K562 (cell line): Measurements from ENCODE around the gene MYH9. TPM values are rescaled to one million over a fixed set of nuclear protein-coding genes. Genes with fewer than 3 reads are reported as not detected.

Experiments used
- ARID1B ChIP-seq: fragments of 450-650 bp; IDR thresholded peaks from 2 replicates; pipeline ENCODE4 v1.6.1; 2016; ENCODE audit warnings: antibody characterized with exemption, mild to moderate bottlenecking, inconsistent platforms
- DIDO1 ChIP-seq: fragments of 450-650 bp; IDR thresholded peaks from 2 replicates; pipeline ENCODE4 v1.6.1; 2016; ENCODE audit warnings: low read depth, missing biosample characterization, missing genetic modification characterization
- NR4A1 ChIP-seq, 2 experiments: fragments of 250-450 bp in 1 of 2; fragments of 450-650 bp in 1 of 2; sonication (Bioruptor Pico) in 1 of 2; IDR thresholded peaks; 2 replicates each; pipeline versions ENCODE4 v1.4.0 to v1.6.1; 2016 to 2020; ENCODE audit warnings: mild to moderate bottlenecking in 2 of 2, missing compliant biosample characterization in 1 of 2, missing genetic modification characterization in 1 of 2, moderate library complexity in 1 of 2
- PPARD ChIP-seq: fragments of 250-450 bp; sonication (Bioruptor Pico); IDR thresholded peaks from 2 replicates; pipeline ENCODE4 v1.8.0; 2022; ENCODE audit warnings: inconsistent platforms, mild to moderate bottlenecking, moderate library complexity
- RBM17 ChIP-seq: fragments of 200-400 bp; formaldehyde crosslinking; IDR thresholded peaks from 2 replicates; pipeline ENCODE4 v1.6.1; 2017; ENCODE audit warnings: low read depth, mild to moderate bottlenecking, low read length, borderline replicate concordance
- RREB1 ChIP-seq: fragments of 250-450 bp; sonication (Bioruptor Pico); IDR thresholded peaks from 2 replicates; pipeline ENCODE4 v1.4.0; 2020
- SIN3B ChIP-seq: fragments of 450-650 bp; IDR thresholded peaks from 2 replicates; pipeline ENCODE4 v1.6.1; 2017; ENCODE audit warnings: low read depth, mild to moderate bottlenecking, moderate library complexity
- SMAD4 ChIP-seq: fragments of 250-450 bp; sonication (Bioruptor Pico); conservative IDR thresholded peaks from 2 replicates; pipeline ENCODE4 v1.8.0; 2021; ENCODE audit warnings: inconsistent platforms, mild to moderate bottlenecking, moderate library complexity
- ZNF431 ChIP-seq: sonication (generic); formaldehyde crosslinking; IDR thresholded peaks from 2 replicates; pipeline ENCODE4 v1.8.0; 2022; ENCODE audit warnings: mild to moderate bottlenecking, missing genetic modification reagents
- polyA plus RNA-seq, 8 experiments: library from polyadenylated mRNA; depleted of rRNA in 4 of 8; stranded (reverse) in 5 of 8; unstranded in 3 of 8; fragments of >200 nt; fragmentation: Nextera tagmentation in 2 of 8; fragmentation: Illumina TruSeq in 1 of 8; extraction: Ambion mirVana in 2 of 8; extraction: Trizol in 1 of 8; gene quantifications; 2 replicates each; pipeline versions ENCODE4 v1.2.1 to v1.2.3, GENCODE V29; 2011 to 2014; ENCODE audit warnings: inconsistent platforms in 1 of 8, missing spikeins in 1 of 8
- total RNA-seq, 7 experiments: library from RNA; depleted of rRNA in 6 of 7; stranded (reverse); fragments of >200 nt in 6 of 7; fragmentation: Illumina TruSeq in 2 of 7; extraction: Trizol in 2 of 7; gene quantifications; 2 replicates each; pipeline versions ENCODE4 v1.2.1 to v1.2.3, GENCODE V29; 2011 to 2021; ENCODE audit warnings: low replicate concordance in 1 of 7
- TF ChIP-seq, protein P1 (sequence below), 2 experiments: fragments of 450-650 bp in 1 of 2; sonication (generic) in 1 of 2; formaldehyde crosslinking in 1 of 2; IDR thresholded peaks in 1 of 2; conservative IDR thresholded peaks in 1 of 2; 2 replicates each; pipeline versions ENCODE4 v1.6.1 to v1.8.1; 2016 to 2023; ENCODE audit warnings: mild to moderate bottlenecking in 2 of 2, moderate library complexity in 2 of 2, inconsistent platforms in 1 of 2, missing genetic modification reagents in 1 of 2
- TF ChIP-seq, protein P2 (sequence below): sonication (generic); formaldehyde crosslinking; IDR thresholded peaks from 2 replicates; pipeline ENCODE4 v1.8.0; 2023; ENCODE audit warnings: mild to moderate bottlenecking, missing genetic modification reagents
- TF ChIP-seq, protein P3 (sequence below): sonication (generic); formaldehyde crosslinking; IDR thresholded peaks from 2 replicates; pipeline ENCODE4 v1.8.0; 2022; ENCODE audit warnings: mild to moderate bottlenecking, missing genetic modification reagents, borderline replicate concordance

The MYH9 gene
- total and polyA plus RNA-seq, 9 of the 15 experiments (the other 6 are each of a cell fraction or from before 2014, with no cell fraction given): 0.71 to 111 (median 24.6) TPM

DNA sequence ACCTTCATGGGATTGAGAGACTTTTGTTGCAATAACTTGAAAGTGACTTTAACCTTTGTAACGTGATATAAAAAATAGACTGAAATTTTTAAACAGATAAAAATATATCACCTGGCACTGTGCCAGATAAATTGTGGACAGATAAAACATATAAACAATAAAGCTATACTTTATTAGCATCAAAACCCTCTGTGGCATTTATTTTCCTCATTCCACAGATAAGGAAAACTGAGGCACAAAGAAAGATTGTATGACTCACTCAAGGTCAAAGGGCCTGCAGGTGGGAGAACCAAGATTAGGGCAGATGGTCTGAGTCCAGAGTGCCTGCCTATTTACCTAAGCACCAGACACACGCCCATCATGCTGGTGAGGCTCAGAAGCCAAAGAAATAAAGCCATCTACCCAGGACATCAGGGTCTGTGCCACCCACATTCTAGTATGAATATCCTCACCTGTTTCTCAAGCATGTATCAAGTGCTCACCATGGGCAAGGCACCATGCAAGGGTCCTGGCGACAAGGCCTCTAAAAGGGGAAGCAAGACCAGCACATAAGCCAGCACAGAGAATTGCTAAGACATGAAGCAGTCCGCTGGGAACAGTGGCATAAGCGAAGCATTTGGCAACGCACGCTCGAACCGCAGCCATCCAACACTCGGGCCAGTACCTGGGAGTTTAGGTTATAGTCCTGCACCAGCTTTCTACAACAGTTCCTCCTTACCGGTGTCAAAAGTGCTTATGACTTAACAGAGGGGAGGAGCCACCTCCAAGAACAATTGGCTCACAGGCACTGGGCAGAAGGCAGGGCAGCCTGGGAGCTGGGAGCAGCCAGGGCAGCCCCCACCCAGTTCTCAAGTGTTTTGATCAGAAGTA lies 17.6 kb downstream of the MYH9 start (continued):
- TF ChIP-seq, protein P1, sequence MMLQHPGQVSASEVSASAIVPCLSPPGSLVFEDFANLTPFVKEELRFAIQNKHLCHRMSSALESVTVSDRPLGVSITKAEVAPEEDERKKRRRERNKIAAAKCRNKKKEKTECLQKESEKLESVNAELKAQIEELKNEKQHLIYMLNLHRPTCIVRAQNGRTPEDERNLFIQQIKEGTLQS (IDR thresholded peaks at IDR 0.05): peak; percentile 85
- TF ChIP-seq, protein P1 (CRISPR knock-in tag; conservative IDR thresholded peaks at IDR 0.05): no peak; the same call in 1 of the 2 replicates
- TF ChIP-seq DIDO1 (tag): no peak
- no peak for TF ChIP-seq RBM17
- TF ChIP-seq, protein P2, sequence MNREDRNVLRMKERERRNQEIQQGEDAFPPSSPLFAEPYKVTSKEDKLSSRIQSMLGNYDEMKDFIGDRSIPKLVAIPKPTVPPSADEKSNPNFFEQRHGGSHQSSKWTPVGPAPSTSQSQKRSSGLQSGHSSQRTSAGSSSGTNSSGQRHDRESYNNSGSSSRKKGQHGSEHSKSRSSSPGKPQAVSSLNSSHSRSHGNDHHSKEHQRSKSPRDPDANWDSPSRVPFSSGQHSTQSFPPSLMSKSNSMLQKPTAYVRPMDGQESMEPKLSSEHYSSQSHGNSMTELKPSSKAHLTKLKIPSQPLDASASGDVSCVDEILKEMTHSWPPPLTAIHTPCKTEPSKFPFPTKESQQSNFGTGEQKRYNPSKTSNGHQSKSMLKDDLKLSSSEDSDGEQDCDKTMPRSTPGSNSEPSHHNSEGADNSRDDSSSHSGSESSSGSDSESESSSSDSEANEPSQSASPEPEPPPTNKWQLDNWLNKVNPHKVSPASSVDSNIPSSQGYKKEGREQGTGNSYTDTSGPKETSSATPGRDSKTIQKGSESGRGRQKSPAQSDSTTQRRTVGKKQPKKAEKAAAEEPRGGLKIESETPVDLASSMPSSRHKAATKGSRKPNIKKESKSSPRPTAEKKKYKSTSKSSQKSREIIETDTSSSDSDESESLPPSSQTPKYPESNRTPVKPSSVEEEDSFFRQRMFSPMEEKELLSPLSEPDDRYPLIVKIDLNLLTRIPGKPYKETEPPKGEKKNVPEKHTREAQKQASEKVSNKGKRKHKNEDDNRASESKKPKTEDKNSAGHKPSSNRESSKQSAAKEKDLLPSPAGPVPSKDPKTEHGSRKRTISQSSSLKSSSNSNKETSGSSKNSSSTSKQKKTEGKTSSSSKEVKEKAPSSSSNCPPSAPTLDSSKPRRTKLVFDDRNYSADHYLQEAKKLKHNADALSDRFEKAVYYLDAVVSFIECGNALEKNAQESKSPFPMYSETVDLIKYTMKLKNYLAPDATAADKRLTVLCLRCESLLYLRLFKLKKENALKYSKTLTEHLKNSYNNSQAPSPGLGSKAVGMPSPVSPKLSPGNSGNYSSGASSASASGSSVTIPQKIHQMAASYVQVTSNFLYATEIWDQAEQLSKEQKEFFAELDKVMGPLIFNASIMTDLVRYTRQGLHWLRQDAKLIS (CRISPR knock-in tag): no peak
- TF ChIP-seq PPARD: no peak
- no peak for TF ChIP-seq RREB1
- peak; percentile 57; the same call in 1 of the 2 replicates for TF ChIP-seq SMAD4 (CRISPR knock-in tag)
- TF ChIP-seq, protein P3, sequence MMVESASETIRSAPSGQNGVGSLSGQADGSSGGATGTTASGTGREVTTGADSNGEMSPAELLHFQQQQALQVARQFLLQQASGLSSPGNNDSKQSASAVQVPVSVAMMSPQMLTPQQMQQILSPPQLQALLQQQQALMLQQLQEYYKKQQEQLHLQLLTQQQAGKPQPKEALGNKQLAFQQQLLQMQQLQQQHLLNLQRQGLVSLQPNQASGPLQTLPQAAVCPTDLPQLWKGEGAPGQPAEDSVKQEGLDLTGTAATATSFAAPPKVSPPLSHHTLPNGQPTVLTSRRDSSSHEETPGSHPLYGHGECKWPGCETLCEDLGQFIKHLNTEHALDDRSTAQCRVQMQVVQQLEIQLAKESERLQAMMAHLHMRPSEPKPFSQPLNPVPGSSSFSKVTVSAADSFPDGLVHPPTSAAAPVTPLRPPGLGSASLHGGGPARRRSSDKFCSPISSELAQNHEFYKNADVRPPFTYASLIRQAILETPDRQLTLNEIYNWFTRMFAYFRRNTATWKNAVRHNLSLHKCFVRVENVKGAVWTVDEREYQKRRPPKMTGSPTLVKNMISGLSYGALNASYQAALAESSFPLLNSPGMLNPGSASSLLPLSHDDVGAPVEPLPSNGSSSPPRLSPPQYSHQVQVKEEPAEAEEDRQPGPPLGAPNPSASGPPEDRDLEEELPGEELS (CRISPR knock-in tag): no peak
- TF ChIP-seq SIN3B: no peak
- no peak for TF ChIP-seq ZNF431 (CRISPR knock-in tag)
- peak; percentile 88 for TF ChIP-seq ARID1B
- TF ChIP-seq NR4A1 (CRISPR knock-in tag; IDR thresholded peaks at IDR 0.05): no peak
- no peak for TF ChIP-seq NR4A1 (tag; IDR thresholded peaks at IDR 0.05)
